OCI-LY3 (cell line): ENCODE results near the gene TIMP3.

Experiments used
- CTCF ChIP-seq: fragments of 200-600, 300-600 bp; sonication (generic); IDR thresholded peaks from 2 replicates; pipeline ENCODE4 v1.5.1; 2014; ENCODE audit warnings: antibody characterized with exemption, low read length, low read depth
- EZH2phosphoT487 ChIP-seq: fragments of 200-600 bp; shearing (Covaris generic); IDR thresholded peaks from 2 replicates; pipeline ENCODE4 v1.6.1; 2018; ENCODE audit warnings: antibody characterized with exemption, mixed run types, low read depth

DNA sequence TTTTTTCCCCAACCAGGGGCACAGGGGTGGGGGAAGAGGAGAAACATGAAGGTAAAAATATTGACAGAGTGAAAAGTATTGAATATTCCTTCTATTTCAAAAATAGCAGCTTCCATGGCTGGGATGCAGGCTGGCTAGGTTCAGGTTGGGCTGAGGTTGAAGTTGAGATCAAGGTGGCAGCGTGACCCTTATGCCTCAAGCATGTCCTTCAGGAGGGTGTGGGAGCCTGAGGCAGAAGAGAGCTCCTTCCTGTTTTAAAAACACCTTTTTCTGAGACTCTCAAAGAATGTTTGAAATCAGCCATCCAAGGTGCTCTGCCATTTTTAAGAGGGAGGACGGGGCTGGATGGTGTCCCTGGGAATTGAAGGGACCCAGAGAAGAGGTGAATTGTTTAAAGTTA is 29.5 kb downstream of the TIMP3 start:
- TF ChIP-seq CTCF (no peak), EZH2phosphoT487 (no peak)
